OCI-LY7 (cell line): ENCODE data around the gene CALD1. TPM values are rescaled to one million over a fixed set of nuclear protein-coding genes. Genes with fewer than 3 reads are reported as not detected.

Experiments used
- BruUV-seq: library from RNA; stranded (reverse); fragments of 400-500 nt; replicated peaks from 2 replicates; lab custom pipeline; 2021; lab: Mats Ljungman, UMichigan
- CTCF ChIA-PET: fragments of 300-600 bp; sonication (Branson Sonifier 250); formaldehyde crosslinking; loops from one replicate; lab custom pipeline; 2022; ENCODE audit warnings: antibody characterized with exemption; ENCODE audit not compliant: unreplicated experiment; lab: Charles Lee
- POLR2A ChIA-PET: fragments of 300-600 bp; sonication (Branson Sonifier 250); formaldehyde crosslinking; loops from one replicate; lab custom pipeline; 2022; ENCODE audit warnings: antibody characterized with exemption; lab: Charles Lee
- DNase-seq: peaks from one replicate; pipeline ENCODE4 v3.0.0-alpha.2; 2015; ENCODE audit warnings: low spot score
- H2AFZ ChIP-seq: fragments of 200-600 bp; sonication (generic), shearing (Covaris generic); 2 replicates; pipeline ENCODE4 v1.6.1; 2014; ENCODE audit warnings: mild to moderate bottlenecking, antibody characterized with exemption, low read length, moderate library complexity
- H3K27ac ChIP-seq: fragments of 200-600 bp; sonication (generic); 2 replicates; pipeline ENCODE4 v1.5.1; 2014; ENCODE audit warnings: mixed run types, low read depth, mild to moderate bottlenecking, moderate library complexity, low read length, inconsistent platforms; ENCODE audit not compliant: poor library complexity, severe bottlenecking
- H3K36me3 ChIP-seq: fragments of 200-600 bp; sonication (generic); 2 replicates; pipeline ENCODE4 v1.6.1; 2014; ENCODE audit warnings: mild to moderate bottlenecking, antibody characterized with exemption, low read length, moderate library complexity, mixed read lengths; ENCODE audit not compliant: insufficient read depth
- H3K4me1 ChIP-seq: fragments of 200-600 bp; sonication (generic); 2 replicates; pipeline ENCODE4 v1.5.1; 2014; ENCODE audit warnings: mild to moderate bottlenecking, low read length; ENCODE audit not compliant: insufficient read depth, poor library complexity, severe bottlenecking
- H3K4me2 ChIP-seq: fragments of 200-600 bp; sonication (generic); 2 replicates; pipeline ENCODE4 v1.6.1; 2014; ENCODE audit warnings: mild to moderate bottlenecking, low read length
- H3K4me3 ChIP-seq: fragments of 200-600 bp; sonication (generic); 2 replicates; pipeline ENCODE4 v1.5.1; 2014; ENCODE audit warnings: mild to moderate bottlenecking, low read depth, low read length; ENCODE audit not compliant: poor library complexity, severe bottlenecking
- H3K79me2 ChIP-seq: fragments of 200-600 bp; sonication (generic); 2 replicates; pipeline ENCODE4 v1.6.1; 2016; ENCODE audit warnings: low read depth, mild to moderate bottlenecking, low read length, moderate library complexity, mixed read lengths; ENCODE audit not compliant: insufficient read depth
- H3K9me2 ChIP-seq: fragments of 200-600 bp; sonication (generic); 2 replicates; pipeline ENCODE4 v1.6.1; 2016; ENCODE audit warnings: mild to moderate bottlenecking, low read length, mixed read lengths; ENCODE audit not compliant: insufficient read depth
- H3K9me3 ChIP-seq: fragments of 200-600 bp; sonication (generic); 2 replicates; pipeline ENCODE4 v1.6.1; 2014; ENCODE audit warnings: mild to moderate bottlenecking, mixed run types, low read length, mixed read lengths
- H4K20me1 ChIP-seq: fragments of 200-600 bp; sonication (generic); 2 replicates; pipeline ENCODE4 v1.6.1; 2014; ENCODE audit warnings: mild to moderate bottlenecking, antibody characterized with exemption, low read length, moderate library complexity, mixed read lengths; ENCODE audit not compliant: insufficient read depth
- CTCF ChIP-seq: fragments of 200-600 bp; sonication (generic); conservative IDR thresholded peaks from 2 replicates; pipeline ENCODE4 v1.5.1; 2014; ENCODE audit warnings: mild to moderate bottlenecking, antibody characterized with exemption, low read length, moderate library complexity, mixed read lengths
- EZH2phosphoT487 ChIP-seq: fragments of 200-600 bp; sonication (generic); IDR thresholded peaks from 2 replicates; pipeline ENCODE4 v1.6.1; 2018; ENCODE audit warnings: low read depth, borderline replicate concordance, mild to moderate bottlenecking, mixed run types, antibody characterized with exemption, low read length, moderate library complexity, mixed read lengths
- intact Hi-C: fragments of 100-400 bp; cut with micrococcal nuclease; formaldehyde crosslinking; loops from one replicate; pipeline ENCODE4 v1.10.0; 2022; ENCODE audit not compliant: unreplicated experiment
- total RNA-seq, 2 experiments: library from RNA; depleted of rRNA in 1 of 2; stranded (reverse); fragments of >200 nt in 1 of 2; shearing (Covaris generic) in 1 of 2; gene quantifications; 2 replicates each; pipeline ENCODE4 v1.2.3, GENCODE V29; 2014 to 2022

CALD1 gene
- total RNA-seq, 2 experiments from 2014 or later: 0.25 to 0.49 TPM

GRCh38 chr7:134991469-134992339, 212.3 kb downstream of the CALD1 start:
- H3K4me2 ChIP-seq: no peak overlapping the region
- H3K9me2 ChIP-seq: no peaks in the 10 kb centered on the region
- H3K4me3 ChIP-seq: no peak overlapping the region
- no peak overlapping the region for H3K27ac ChIP-seq
- ChIA-PET POLR2A (no interaction called here), CTCF (no interaction called here)
- peaks cover 62% of the 10 kb centered on the region for H3K36me3 ChIP-seq
- H3K9me3 ChIP-seq: no peaks in the 10 kb centered on the region
- H2AFZ ChIP-seq: no peak overlapping the region
- no peaks in the 10 kb centered on the region for H4K20me1 ChIP-seq
- no peaks in the 10 kb centered on the region for H3K4me1 ChIP-seq
- no peak for DNase-seq
- no TSS peak for BruUV-seq
- peaks cover 19% of the 10 kb centered on the region for H3K79me2 ChIP-seq
- TF ChIP-seq EZH2phosphoT487: no peak
- TF ChIP-seq CTCF: no peak
- intact Hi-C loops: no loop called here

DNA sequence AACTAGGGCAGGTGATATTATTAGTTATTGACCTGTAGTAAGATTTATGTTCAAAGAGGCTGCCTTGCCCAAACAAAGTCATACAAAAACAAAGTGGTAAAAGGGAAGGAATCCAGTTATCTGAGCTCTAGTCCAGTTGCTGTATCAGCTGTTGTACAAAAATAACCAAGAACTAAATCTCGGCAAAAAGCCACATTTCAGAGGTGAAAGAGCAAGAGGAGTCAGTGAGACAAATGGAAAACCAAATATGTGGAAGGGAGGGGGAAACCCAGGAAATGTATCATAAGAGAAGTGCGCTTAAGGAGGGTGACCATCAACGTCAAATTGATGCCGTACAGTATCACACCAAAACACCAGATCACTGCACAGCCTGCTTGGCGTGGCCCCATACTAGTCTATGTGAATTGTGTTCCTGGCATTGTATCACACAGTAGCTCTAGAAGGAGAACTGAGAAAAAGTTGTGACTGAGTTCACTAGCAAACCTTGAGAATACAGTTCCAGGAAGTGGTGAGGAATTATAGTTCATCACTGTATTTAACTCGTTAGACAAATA, 213.3 kb downstream of the CALD1 start:
- Histone ChIP-seq H3K36me3 (peaks cover 63% of the 10 kb centered on the region), H2AFZ (no peak overlapping the region), H3K9me3 (no peaks in the 10 kb centered on the region), H4K20me1 (no peaks in the 10 kb centered on the region), H3K4me1 (no peaks in the 10 kb centered on the region), H3K27ac (no peak overlapping the region), H3K9me2 (no peaks in the 10 kb centered on the region), H3K4me3 (no peak overlapping the region), H3K79me2 (peaks cover 10% of the 10 kb centered on the region), H3K4me2 (no peak overlapping the region)
- TF ChIP-seq EZH2phosphoT487 (no peak), CTCF (no peak)
- intact Hi-C loops: no loop called here
- no TSS peak for BruUV-seq
- no peak for DNase-seq
- CTCF ChIA-PET: interaction anchor here (0.6 kb wide), 1 partner anchor 345 kb away, joined by 3 read pairs; no protein-coding TSS in a partner anchor
- POLR2A ChIA-PET: interaction anchor here (0.6 to 1.2 kb wide), 3 partner anchors 9 to 195 kb away, joined by 3 read pairs; no protein-coding TSS in a partner anchor
